ENCODE results near the gene AGFG2. TPM values are rescaled to one million over a fixed set of nuclear protein-coding genes. Genes with fewer than 3 reads are reported as not detected.

The AGFG2 gene
- total and polyA plus RNA-seq, 2 of the 13 experiments (the other 11 are each of a cell fraction or from before 2014, with no cell fraction given) = 125 to 132 TPM

GRCh38 chr7:100566018-100566531 is 27.1 kb downstream of the AGFG2 start (continued):
- TF ChIP-seq ZNF318 (CRISPR knock-in tag; IDR thresholded peaks at IDR 0.05) = no peak
- no peak for TF ChIP-seq ZNF841 (CRISPR knock-in tag; IDR thresholded peaks at IDR 0.05; ENCODE audit: borderline replicate concordance)
- TF ChIP-seq RELA (CRISPR knock-in tag; IDR thresholded peaks at IDR 0.05) = no peak
- TF ChIP-seq FIP1L1 (IDR thresholded peaks at IDR 0.05; ENCODE audit: borderline replicate concordance, insufficient read depth, low read depth, low read length) = no peak
- TF ChIP-seq THAP11 (CRISPR knock-in tag; IDR thresholded peaks at IDR 0.05) = no peak
- no peak; the same call in 1 of the 2 replicates for TF ChIP-seq ZNF607 (CRISPR knock-in tag; IDR thresholded peaks at IDR 0.05; ENCODE audit: borderline replicate concordance)
- TF ChIP-seq ZNF883 (CRISPR knock-in tag; IDR thresholded peaks at IDR 0.05; ENCODE audit: not compliant biosample characterization) = no peak
- no peak for TF ChIP-seq TMF1 (CRISPR knock-in tag; IDR thresholded peaks at IDR 0.05; ENCODE audit: low read depth)
- TF ChIP-seq, protein P1, sequence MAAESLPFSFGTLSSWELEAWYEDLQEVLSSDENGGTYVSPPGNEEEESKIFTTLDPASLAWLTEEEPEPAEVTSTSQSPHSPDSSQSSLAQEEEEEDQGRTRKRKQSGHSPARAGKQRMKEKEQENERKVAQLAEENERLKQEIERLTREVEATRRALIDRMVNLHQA (CRISPR knock-in tag; IDR thresholded peaks at IDR 0.05) = no peak
- no peak for TF ChIP-seq ZNF432 (CRISPR knock-in tag; IDR thresholded peaks at IDR 0.05; ENCODE audit: borderline replicate concordance)
- TF ChIP-seq, protein P2, sequence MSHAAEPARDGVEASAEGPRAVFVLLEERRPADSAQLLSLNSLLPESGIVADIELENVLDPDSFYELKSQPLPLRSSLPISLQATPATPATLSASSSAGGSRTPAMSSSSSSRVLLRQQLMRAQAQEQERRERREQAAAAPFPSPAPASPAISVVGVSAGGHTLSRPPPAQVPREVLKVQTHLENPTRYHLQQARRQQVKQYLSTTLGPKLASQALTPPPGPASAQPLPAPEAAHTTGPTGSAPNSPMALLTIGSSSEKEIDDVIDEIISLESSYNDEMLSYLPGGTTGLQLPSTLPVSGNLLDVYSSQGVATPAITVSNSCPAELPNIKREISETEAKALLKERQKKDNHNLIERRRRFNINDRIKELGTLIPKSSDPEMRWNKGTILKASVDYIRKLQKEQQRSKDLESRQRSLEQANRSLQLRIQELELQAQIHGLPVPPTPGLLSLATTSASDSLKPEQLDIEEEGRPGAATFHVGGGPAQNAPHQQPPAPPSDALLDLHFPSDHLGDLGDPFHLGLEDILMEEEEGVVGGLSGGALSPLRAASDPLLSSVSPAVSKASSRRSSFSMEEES (CRISPR knock-in tag; IDR thresholded peaks at IDR 0.05) = no peak
- TF ChIP-seq ZNF207 (IDR thresholded peaks at IDR 0.05; ENCODE audit: borderline replicate concordance) = no peak
- TF ChIP-seq ZNF549 (CRISPR knock-in tag; IDR thresholded peaks at IDR 0.05) = no peak
- no peak for TF ChIP-seq ZNF597 (CRISPR knock-in tag; IDR thresholded peaks at IDR 0.05)
- peak; percentile 4; the same call in 1 of the 2 replicates for TF ChIP-seq POLR2G (IDR thresholded peaks at IDR 0.05; ENCODE audit: low read depth, low read length)
- TF ChIP-seq, protein P3, sequence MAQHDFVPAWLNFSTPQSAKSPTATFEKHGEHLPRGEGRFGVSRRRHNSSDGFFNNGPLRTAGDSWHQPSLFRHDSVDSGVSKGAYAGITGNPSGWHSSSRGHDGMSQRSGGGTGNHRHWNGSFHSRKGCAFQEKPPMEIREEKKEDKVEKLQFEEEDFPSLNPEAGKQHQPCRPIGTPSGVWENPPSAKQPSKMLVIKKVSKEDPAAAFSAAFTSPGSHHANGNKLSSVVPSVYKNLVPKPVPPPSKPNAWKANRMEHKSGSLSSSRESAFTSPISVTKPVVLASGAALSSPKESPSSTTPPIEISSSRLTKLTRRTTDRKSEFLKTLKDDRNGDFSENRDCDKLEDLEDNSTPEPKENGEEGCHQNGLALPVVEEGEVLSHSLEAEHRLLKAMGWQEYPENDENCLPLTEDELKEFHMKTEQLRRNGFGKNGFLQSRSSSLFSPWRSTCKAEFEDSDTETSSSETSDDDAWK (CRISPR knock-in tag; IDR thresholded peaks at IDR 0.05) = no peak
- TF ChIP-seq PHF5A (CRISPR knock-in tag; IDR thresholded peaks at IDR 0.05; ENCODE audit: low read depth, unreplicated experiment) = no peak
- no peak for TF ChIP-seq NFKB2 (CRISPR knock-in tag; IDR thresholded peaks at IDR 0.05; ENCODE audit: borderline replicate concordance)
